Lower lobe of right lung (tissue), 2 donors: ENCODE results near the gene MICALL2. TPM values are rescaled to one million over a fixed set of nuclear protein-coding genes. Genes with fewer than 3 reads are reported as not detected.
"Not testable (repeated sequence)": the region's sequence is repeated elsewhere in the genome, so short reads cannot be mapped to it uniquely, and the experiment has no call there.

Experiments
- ATAC-seq, 2 donors: fragments of 200-7000 bp; cut with Tn5 transposase; one replicate each; pipeline ENCODE4 v1.9.1; 2020 to 2022; ENCODE audit warnings: mild to moderate bottlenecking in 2 of 2, moderate library complexity in 2 of 2
- DNase-seq: peaks from one replicate; pipeline ENCODE4 v3.0.0-alpha.2; 2020
- H3K27ac ChIP-seq: fragments of 200-600 bp; one replicate; pipeline ENCODE4 v1.8.0; 2022
- H3K27me3 ChIP-seq: fragments of 200-600 bp; one replicate; pipeline ENCODE4 v1.8.0; 2022; ENCODE audit warnings: low read depth
- H3K36me3 ChIP-seq: fragments of 200-600 bp; one replicate; pipeline ENCODE4 v1.8.0; 2022; ENCODE audit warnings: mild to moderate bottlenecking
- H3K4me1 ChIP-seq: fragments of 200-600 bp; one replicate; pipeline ENCODE4 v1.8.0; 2022
- H3K4me3 ChIP-seq: fragments of 200-600 bp; one replicate; pipeline ENCODE4 v1.8.0; 2022; ENCODE audit warnings: mild to moderate bottlenecking
- H3K9me3 ChIP-seq: fragments of 200-600 bp; one replicate; pipeline ENCODE4 v1.8.0; 2022
- CTCF ChIP-seq: fragments of 200-600 bp; IDR thresholded peaks from one replicate; pipeline ENCODE4 v1.8.0; 2022; ENCODE audit warnings: antibody characterized with exemption, mild to moderate bottlenecking
- intact Hi-C: fragments of 100-400 bp; cut with DNase I; formaldehyde crosslinking; loops from one replicate; pipeline ENCODE4 v1.11.0; 2022
- total RNA-seq: library from RNA; stranded (reverse); fragmentation: NEBNext Ultra II Directional; extraction: Animal tissue kit (Norgen Biotek cat#: 25700); gene quantifications from one replicate; pipeline ENCODE4 v1.2.1, GENCODE V29; 2021
- donor health status: DM: no; HTN: yes; CAD: no; lungs with severe emphysema.

The MICALL2 gene
- total RNA-seq, 1 donor from 2014 or later, result 28.9 TPM

- Histone ChIP-seq H3K4me3 (no peak overlapping the region), H3K27me3 (no peaks in the 10 kb centered on the region), H3K4me1 (peaks cover 18% of the 10 kb centered on the region), H3K36me3 (peaks cover 29% of the 10 kb centered on the region), H3K9me3 (no peaks in the 10 kb centered on the region), H3K27ac (no peak overlapping the region)
- ATAC-seq, result no peak
- no peak for DNase-seq
- TF ChIP-seq CTCF, result no peak
- intact Hi-C loops, result no loop called here
These were observed 14.9 kb downstream of the MICALL2 start for GRCh38 chr7:1444214-1444924.

- Histone ChIP-seq H3K4me1 (peaks cover 18% of the 10 kb centered on the region), H3K36me3 (peaks cover 31% of the 10 kb centered on the region)
- H3K9me3 ChIP-seq, intact Hi-C loops, H3K27me3 ChIP-seq, H3K27ac ChIP-seq, DNase-seq, ATAC-seq, H3K4me3 ChIP-seq: not testable (repeated sequence)
These were observed 15.6 kb downstream of the MICALL2 start for GRCh38 chr7:1443587-1444200.

- peaks cover 42% of the 10 kb centered on the region for H3K36me3 ChIP-seq
- H3K27me3 ChIP-seq, result no peaks in the 10 kb centered on the region
- peaks cover 10% of the 10 kb centered on the region for H3K4me1 ChIP-seq
- no peak overlapping the region for H3K4me3 ChIP-seq
- H3K9me3 ChIP-seq, result no peaks in the 10 kb centered on the region
- intact Hi-C loops, result no loop called here
- DNase-seq (no peak), ATAC-seq (no peak)
- no peak for TF ChIP-seq CTCF
- H3K27ac ChIP-seq, result no peak overlapping the region
These were observed 16.7 kb downstream of the MICALL2 start for GRCh38 chr7:1442355-1443124.

GRCh38 chr7:1441615-1442354 lies 17.5 kb downstream of the MICALL2 start:
- no peak for TF ChIP-seq CTCF
- ATAC-seq (no peak), DNase-seq (no peak)
- no peaks in the 10 kb centered on the region for H3K9me3 ChIP-seq
- no peaks in the 10 kb centered on the region for H3K27me3 ChIP-seq
- H3K27ac ChIP-seq, result no peak overlapping the region
- H3K4me1 ChIP-seq, result peaks cover 3% of the 10 kb centered on the region
- H3K4me3 ChIP-seq, result no peak overlapping the region
- peaks cover 49% of the 10 kb centered on the region for H3K36me3 ChIP-seq
- intact Hi-C loops, result no loop called here

GRCh38 chr7:1440620-1441019 lies 18.6 kb downstream of the MICALL2 start:
- H3K4me1 ChIP-seq, result no peaks in the 10 kb centered on the region
- ATAC-seq (no peak), DNase-seq (no peak)
- no peaks in the 10 kb centered on the region for H3K27me3 ChIP-seq
- no peak overlapping the region for H3K4me3 ChIP-seq
- TF ChIP-seq CTCF, result no peak
- H3K9me3 ChIP-seq, result no peaks in the 10 kb centered on the region
- no peak overlapping the region for H3K27ac ChIP-seq
- intact Hi-C loops, result no loop called here
- H3K36me3 ChIP-seq, result peaks cover 57% of the 10 kb centered on the region
